ENCODE results near the gene CRB3. TPM values are rescaled to one million over a fixed set of nuclear protein-coding genes. Genes with fewer than 3 reads are reported as not detected.

Gene CRB3
- total and polyA plus RNA-seq, 2 of the 13 experiments (the other 11 are each of a cell fraction or from before 2014, with no cell fraction given): 10.6 to 25.6 TPM

DNA sequence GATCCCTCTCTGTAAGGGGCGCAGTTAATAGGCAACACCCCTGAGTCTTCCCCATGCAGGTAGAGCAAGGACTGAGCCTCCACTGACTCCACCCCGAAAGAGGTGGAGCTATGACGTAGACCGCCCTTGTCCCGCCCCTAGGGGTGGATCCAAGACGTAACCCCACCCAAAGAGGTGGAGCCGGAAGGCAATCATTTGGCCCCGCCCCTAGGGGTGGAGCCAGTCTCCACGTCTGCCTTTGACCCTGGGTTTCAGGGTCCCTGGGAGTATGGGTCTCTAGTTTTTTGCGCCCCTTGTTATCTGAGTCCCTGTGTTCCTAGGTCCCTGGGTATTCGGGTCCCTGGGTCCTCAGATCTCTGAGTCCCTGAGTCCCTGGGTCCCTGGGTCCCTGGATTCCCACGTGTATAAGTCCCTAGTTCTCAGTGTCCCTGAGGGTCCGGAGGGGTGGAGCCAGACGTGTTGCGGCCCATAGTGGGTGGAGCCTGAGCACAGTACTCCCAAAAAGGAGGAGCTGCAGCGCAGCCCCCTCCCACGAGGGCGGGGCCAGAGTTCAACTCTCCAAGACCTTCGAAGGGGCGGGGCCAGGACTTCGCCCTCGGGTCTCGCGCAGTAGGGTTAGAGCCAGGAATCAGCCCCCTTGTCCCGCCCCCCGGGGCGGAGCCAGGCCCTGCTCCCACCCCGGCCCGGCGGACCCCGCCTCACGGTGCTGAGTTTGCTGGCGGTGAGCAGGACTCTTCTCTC lies 12.3 kb downstream of the CRB3 start (continued):
- TF ChIP-seq, protein P1, sequence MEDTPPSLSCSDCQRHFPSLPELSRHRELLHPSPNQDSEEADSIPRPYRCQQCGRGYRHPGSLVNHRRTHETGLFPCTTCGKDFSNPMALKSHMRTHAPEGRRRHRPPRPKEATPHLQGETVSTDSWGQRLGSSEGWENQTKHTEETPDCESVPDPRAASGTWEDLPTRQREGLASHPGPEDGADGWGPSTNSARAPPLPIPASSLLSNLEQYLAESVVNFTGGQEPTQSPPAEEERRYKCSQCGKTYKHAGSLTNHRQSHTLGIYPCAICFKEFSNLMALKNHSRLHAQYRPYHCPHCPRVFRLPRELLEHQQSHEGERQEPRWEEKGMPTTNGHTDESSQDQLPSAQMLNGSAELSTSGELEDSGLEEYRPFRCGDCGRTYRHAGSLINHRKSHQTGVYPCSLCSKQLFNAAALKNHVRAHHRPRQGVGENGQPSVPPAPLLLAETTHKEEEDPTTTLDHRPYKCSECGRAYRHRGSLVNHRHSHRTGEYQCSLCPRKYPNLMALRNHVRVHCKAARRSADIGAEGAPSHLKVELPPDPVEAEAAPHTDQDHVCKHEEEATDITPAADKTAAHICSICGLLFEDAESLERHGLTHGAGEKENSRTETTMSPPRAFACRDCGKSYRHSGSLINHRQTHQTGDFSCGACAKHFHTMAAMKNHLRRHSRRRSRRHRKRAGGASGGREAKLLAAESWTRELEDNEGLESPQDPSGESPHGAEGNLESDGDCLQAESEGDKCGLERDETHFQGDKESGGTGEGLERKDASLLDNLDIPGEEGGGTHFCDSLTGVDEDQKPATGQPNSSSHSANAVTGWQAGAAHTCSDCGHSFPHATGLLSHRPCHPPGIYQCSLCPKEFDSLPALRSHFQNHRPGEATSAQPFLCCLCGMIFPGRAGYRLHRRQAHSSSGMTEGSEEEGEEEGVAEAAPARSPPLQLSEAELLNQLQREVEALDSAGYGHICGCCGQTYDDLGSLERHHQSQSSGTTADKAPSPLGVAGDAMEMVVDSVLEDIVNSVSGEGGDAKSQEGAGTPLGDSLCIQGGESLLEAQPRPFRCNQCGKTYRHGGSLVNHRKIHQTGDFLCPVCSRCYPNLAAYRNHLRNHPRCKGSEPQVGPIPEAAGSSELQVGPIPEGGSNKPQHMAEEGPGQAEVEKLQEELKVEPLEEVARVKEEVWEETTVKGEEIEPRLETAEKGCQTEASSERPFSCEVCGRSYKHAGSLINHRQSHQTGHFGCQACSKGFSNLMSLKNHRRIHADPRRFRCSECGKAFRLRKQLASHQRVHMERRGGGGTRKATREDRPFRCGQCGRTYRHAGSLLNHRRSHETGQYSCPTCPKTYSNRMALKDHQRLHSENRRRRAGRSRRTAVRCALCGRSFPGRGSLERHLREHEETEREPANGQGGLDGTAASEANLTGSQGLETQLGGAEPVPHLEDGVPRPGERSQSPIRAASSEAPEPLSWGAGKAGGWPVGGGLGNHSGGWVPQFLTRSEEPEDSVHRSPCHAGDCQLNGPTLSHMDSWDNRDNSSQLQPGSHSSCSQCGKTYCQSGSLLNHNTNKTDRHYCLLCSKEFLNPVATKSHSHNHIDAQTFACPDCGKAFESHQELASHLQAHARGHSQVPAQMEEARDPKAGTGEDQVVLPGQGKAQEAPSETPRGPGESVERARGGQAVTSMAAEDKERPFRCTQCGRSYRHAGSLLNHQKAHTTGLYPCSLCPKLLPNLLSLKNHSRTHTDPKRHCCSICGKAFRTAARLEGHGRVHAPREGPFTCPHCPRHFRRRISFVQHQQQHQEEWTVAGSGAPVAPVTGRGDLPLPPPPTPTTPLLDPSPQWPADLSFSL (CRISPR knock-in tag; IDR thresholded peaks at IDR 0.05): no peak
- peak; percentile 39; the same call in 1 of the 2 replicates for TF ChIP-seq SALL1 (CRISPR knock-in tag; IDR thresholded peaks at IDR 0.05)
- no peak for TF ChIP-seq CHD2 (IDR thresholded peaks at IDR 0.05; ENCODE audit: low read depth, low read length)
- TF ChIP-seq, protein P2, sequence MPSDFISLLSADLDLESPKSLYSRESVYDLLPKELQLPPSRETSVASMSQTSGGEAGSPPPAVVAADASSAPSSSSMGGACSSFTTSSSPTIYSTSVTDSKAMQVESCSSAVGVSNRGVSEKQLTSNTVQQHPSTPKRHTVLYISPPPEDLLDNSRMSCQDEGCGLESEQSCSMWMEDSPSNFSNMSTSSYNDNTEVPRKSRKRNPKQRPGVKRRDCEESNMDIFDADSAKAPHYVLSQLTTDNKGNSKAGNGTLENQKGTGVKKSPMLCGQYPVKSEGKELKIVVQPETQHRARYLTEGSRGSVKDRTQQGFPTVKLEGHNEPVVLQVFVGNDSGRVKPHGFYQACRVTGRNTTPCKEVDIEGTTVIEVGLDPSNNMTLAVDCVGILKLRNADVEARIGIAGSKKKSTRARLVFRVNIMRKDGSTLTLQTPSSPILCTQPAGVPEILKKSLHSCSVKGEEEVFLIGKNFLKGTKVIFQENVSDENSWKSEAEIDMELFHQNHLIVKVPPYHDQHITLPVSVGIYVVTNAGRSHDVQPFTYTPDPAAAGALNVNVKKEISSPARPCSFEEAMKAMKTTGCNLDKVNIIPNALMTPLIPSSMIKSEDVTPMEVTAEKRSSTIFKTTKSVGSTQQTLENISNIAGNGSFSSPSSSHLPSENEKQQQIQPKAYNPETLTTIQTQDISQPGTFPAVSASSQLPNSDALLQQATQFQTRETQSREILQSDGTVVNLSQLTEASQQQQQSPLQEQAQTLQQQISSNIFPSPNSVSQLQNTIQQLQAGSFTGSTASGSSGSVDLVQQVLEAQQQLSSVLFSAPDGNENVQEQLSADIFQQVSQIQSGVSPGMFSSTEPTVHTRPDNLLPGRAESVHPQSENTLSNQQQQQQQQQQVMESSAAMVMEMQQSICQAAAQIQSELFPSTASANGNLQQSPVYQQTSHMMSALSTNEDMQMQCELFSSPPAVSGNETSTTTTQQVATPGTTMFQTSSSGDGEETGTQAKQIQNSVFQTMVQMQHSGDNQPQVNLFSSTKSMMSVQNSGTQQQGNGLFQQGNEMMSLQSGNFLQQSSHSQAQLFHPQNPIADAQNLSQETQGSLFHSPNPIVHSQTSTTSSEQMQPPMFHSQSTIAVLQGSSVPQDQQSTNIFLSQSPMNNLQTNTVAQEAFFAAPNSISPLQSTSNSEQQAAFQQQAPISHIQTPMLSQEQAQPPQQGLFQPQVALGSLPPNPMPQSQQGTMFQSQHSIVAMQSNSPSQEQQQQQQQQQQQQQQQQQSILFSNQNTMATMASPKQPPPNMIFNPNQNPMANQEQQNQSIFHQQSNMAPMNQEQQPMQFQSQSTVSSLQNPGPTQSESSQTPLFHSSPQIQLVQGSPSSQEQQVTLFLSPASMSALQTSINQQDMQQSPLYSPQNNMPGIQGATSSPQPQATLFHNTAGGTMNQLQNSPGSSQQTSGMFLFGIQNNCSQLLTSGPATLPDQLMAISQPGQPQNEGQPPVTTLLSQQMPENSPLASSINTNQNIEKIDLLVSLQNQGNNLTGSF (CRISPR knock-in tag; IDR thresholded peaks at IDR 0.05): no peak
- TF ChIP-seq ZNF644 (CRISPR knock-in tag; IDR thresholded peaks at IDR 0.05; ENCODE audit: low read depth): no peak
- TF ChIP-seq, protein P3, sequence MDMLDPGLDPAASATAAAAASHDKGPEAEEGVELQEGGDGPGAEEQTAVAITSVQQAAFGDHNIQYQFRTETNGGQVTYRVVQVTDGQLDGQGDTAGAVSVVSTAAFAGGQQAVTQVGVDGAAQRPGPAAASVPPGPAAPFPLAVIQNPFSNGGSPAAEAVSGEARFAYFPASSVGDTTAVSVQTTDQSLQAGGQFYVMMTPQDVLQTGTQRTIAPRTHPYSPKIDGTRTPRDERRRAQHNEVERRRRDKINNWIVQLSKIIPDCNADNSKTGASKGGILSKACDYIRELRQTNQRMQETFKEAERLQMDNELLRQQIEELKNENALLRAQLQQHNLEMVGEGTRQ (IDR thresholded peaks at IDR 0.05; ENCODE audit: low read depth, low read length): no peak
- TF ChIP-seq, protein P3 (CRISPR knock-in tag; IDR thresholded peaks at IDR 0.05; ENCODE audit: borderline replicate concordance): no peak; the same call in 1 of the 2 replicates
- TF ChIP-seq SRSF1 (optimal IDR thresholded peaks at IDR 0.05; ENCODE audit: low read depth, low read length): peak; percentile 10
- TF ChIP-seq, protein P4, sequence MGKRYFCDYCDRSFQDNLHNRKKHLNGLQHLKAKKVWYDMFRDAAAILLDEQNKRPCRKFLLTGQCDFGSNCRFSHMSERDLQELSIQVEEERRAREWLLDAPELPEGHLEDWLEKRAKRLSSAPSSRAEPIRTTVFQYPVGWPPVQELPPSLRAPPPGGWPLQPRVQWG (CRISPR knock-in tag; IDR thresholded peaks at IDR 0.05; ENCODE audit: borderline replicate concordance, low read depth): no peak
- TF ChIP-seq NR2F1 (CRISPR knock-in tag; IDR thresholded peaks at IDR 0.05): no peak
- TF ChIP-seq MIER2 (CRISPR knock-in tag; IDR thresholded peaks at IDR 0.05): 0 out of 2 replicates have a peak, but pooled peaks have one; percentile 14
- no peak for TF ChIP-seq SP2 (CRISPR knock-in tag; IDR thresholded peaks at IDR 0.05)
- no peak for TF ChIP-seq NR2C2 (CRISPR knock-in tag; IDR thresholded peaks at IDR 0.05; ENCODE audit: borderline replicate concordance)
- TF ChIP-seq FOXJ3 (CRISPR knock-in tag; IDR thresholded peaks at IDR 0.05; ENCODE audit: borderline replicate concordance): no peak

Measured in HepG2 (cell line).